GM21360 (cell line): Measurements from ENCODE around the gene RBM41.

ENCODE experiments used
- ATAC-seq: cut with Tn5 transposase; IDR thresholded peaks from one replicate; pipeline ENCODE4 v1.9.1; 2021; ENCODE audit warnings: mild to moderate bottlenecking, moderate library complexity; ENCODE audit not compliant: unreplicated experiment

Gene RBM41

DNA sequence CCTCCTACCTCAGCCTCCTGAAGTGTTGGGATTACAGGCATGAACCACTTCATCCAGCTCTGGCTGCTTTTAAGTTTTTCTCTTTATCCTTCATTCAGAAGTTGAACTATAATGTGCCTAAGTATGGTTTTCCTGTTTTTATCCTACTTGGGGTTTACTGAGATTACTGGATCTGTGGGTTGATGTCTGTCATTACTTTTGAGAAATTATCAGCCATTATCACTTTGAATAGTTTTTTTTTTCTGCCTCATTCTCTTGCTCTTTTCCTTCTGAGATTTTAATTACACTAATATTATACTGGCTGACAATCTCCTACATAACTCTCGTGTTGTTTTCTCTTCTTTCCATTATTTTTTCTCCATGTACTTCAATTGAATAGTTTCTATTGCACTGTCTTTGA is 71.0 kb downstream of the RBM41 start:
- no peak for ATAC-seq

DNA sequence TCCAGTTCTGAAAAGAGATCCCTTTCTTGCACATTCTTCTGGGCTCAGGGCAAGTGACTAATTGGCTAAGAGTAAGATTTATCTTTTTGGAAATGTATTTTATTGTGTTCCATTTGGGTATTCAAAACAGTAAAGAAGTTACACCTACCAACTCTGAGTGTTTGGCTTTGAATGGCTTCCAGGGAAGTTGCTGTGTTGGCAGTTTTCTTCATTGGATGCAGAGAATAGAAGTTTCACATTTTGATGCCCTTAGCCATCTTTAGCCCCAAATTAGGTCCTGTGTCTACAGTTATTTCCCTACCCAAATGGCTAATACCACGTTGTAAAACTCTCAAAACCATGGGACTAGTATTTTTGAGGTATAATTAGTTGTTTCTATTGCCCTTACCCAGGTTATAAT is 88.9 kb downstream of the RBM41 start:
- no peak for ATAC-seq

DNA sequence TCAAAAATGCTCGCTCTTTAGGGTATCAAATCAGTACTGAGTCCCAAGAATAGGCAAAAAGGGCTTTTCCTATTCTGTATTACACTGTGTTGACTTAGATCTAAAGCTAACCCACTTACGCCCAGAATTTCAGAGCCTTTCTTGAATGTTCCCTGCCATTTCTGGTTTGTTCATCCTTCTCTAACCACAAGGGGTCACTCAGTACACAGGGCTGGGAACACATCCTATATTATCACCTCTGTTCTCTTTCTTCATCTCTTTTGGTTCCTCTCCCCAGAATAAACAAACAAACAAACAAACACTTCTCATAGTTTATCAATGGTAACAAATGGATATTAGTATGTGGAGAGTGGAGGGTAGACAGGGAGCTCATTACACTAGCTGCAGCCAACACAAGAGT is 93.1 kb downstream of the RBM41 start:
- peak; percentile 57 for ATAC-seq

DNA sequence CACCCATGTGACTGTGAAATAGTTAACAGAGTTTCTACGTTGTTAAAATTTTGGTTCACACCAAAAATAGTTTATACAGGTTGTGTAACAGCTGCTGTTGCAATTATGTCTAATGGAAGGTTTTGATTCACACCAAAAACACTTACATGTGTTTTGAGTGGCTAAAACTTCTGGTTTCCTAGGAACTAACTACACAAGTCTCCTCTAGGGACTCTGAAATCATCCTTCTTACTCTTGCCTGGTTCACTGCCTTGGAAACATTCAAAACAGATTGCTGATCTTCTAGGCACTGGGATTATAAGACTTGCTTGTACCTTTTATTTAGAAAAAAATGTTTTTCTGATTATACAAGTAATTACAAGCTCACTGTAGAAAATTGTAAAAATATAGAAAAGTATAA is 103.7 kb downstream of the RBM41 start:
- no peak for ATAC-seq
